ENCODE data around the gene CDH15. TPM values are rescaled to one million over a fixed set of nuclear protein-coding genes. Genes with fewer than 3 reads are reported as not detected.

CDH15 gene
- total RNA-seq, 1 experiment from 2014 or later, result not detected

GRCh38 chr16:89123001-89123830 lies 48.3 kb upstream of the CDH15 start:
- Histone ChIP-seq H3K4me3 (ENCODE audit: low read depth, low read length) (no peak overlapping the region), H3K4me1 (no peaks in the 10 kb centered on the region), H3K27me3 (replicated peaks; ENCODE audit: control insufficient read depth, insufficient read depth, low read length) (no peaks in the 10 kb centered on the region), H3K36me3 (ENCODE audit: control insufficient read depth, insufficient read depth, low read length) (peaks cover 5% of the 10 kb centered on the region), H3K9me3 (no peaks in the 10 kb centered on the region)
- no peak overlapping the region for H3K4me3 Mint-ChIP-seq (ENCODE audit: unreplicated experiment)
- POLR2A ChIA-PET, result no interaction called here
- no peaks in the 10 kb centered on the region for H3K27me3 Mint-ChIP-seq (ENCODE audit: insufficient read depth, unreplicated experiment)
- intact Hi-C loops (cut with micrococcal nuclease; ENCODE audit: unreplicated experiment), result no loop called here
- no TSS peak for BruUV-seq (replicated peaks)
- CTCF ChIA-PET, result no interaction called here
- H3K36me3 Mint-ChIP-seq (ENCODE audit: insufficient read depth, unreplicated experiment), result peaks cover 33% of the 10 kb centered on the region
- H3K4me1 Mint-ChIP-seq (ENCODE audit: low read depth, unreplicated experiment), result no peaks in the 10 kb centered on the region
- H3K27ac Mint-ChIP-seq (ENCODE audit: unreplicated experiment), result no peak overlapping the region
- no peak for DNase-seq
- no peak for TF ChIP-seq CTCF (IDR thresholded peaks at IDR 0.05; ENCODE audit: insufficient read depth in 1 of 2, low read depth in 1 of 2, low read length in 1 of 2, severe bottlenecking in 1 of 2, unreplicated experiment in 1 of 2)
- peaks cover 11% of the 10 kb centered on the region for H3K9me3 Mint-ChIP-seq (ENCODE audit: unreplicated experiment)

GRCh38 chr16:89123831-89124100 lies 47.8 kb upstream of the CDH15 start:
- Histone ChIP-seq H3K4me1 (no peaks in the 10 kb centered on the region), H3K9me3 (no peaks in the 10 kb centered on the region), H3K4me3 (ENCODE audit: low read depth, low read length) (no peak overlapping the region), H3K36me3 (ENCODE audit: control insufficient read depth, insufficient read depth, low read length) (peaks cover 4% of the 10 kb centered on the region), H3K27me3 (replicated peaks; ENCODE audit: control insufficient read depth, insufficient read depth, low read length) (no peaks in the 10 kb centered on the region)
- H3K36me3 Mint-ChIP-seq (ENCODE audit: insufficient read depth, unreplicated experiment), result peaks cover 29% of the 10 kb centered on the region
- POLR2A ChIA-PET, result no interaction called here
- TF ChIP-seq CTCF (IDR thresholded peaks at IDR 0.05; ENCODE audit: insufficient read depth in 1 of 2, low read depth in 1 of 2, low read length in 1 of 2, severe bottlenecking in 1 of 2, unreplicated experiment in 1 of 2), result no peak
- H3K27me3 Mint-ChIP-seq (ENCODE audit: insufficient read depth, unreplicated experiment), result no peaks in the 10 kb centered on the region
- H3K27ac Mint-ChIP-seq (ENCODE audit: unreplicated experiment), result no peak overlapping the region
- H3K4me3 Mint-ChIP-seq (ENCODE audit: unreplicated experiment), result no peak overlapping the region
- no peaks in the 10 kb centered on the region for H3K4me1 Mint-ChIP-seq (ENCODE audit: low read depth, unreplicated experiment)
- peaks cover 12% of the 10 kb centered on the region for H3K9me3 Mint-ChIP-seq (ENCODE audit: unreplicated experiment)
- BruUV-seq (replicated peaks), result no TSS peak
- DNase-seq, result no peak
- intact Hi-C loops (cut with micrococcal nuclease; ENCODE audit: unreplicated experiment), result no loop called here
- CTCF ChIA-PET, result no interaction called here

GRCh38 chr16:89129378-89129777 lies 42.2 kb upstream of the CDH15 start:
- no peaks in the 10 kb centered on the region for H3K9me3 ChIP-seq
- no peaks in the 10 kb centered on the region for H3K36me3 ChIP-seq (ENCODE audit: control insufficient read depth, insufficient read depth, low read length)
- DNase-seq, result no peak
- no peak overlapping the region for H3K4me3 Mint-ChIP-seq (ENCODE audit: unreplicated experiment)
- no TSS peak for BruUV-seq (replicated peaks)
- no peaks in the 10 kb centered on the region for H3K4me1 ChIP-seq
- H3K4me3 ChIP-seq (ENCODE audit: low read depth, low read length), result no peak overlapping the region
- no peak overlapping the region for H3K27ac Mint-ChIP-seq (ENCODE audit: unreplicated experiment)
- H3K27me3 ChIP-seq (replicated peaks; ENCODE audit: control insufficient read depth, insufficient read depth, low read length), result no peaks in the 10 kb centered on the region
- no peaks in the 10 kb centered on the region for H3K4me1 Mint-ChIP-seq (ENCODE audit: low read depth, unreplicated experiment)
- H3K36me3 Mint-ChIP-seq (ENCODE audit: insufficient read depth, unreplicated experiment), result peaks cover 14% of the 10 kb centered on the region
- no peaks in the 10 kb centered on the region for H3K27me3 Mint-ChIP-seq (ENCODE audit: insufficient read depth, unreplicated experiment)
- no peak for TF ChIP-seq CTCF (IDR thresholded peaks at IDR 0.05; ENCODE audit: insufficient read depth in 1 of 2, low read depth in 1 of 2, low read length in 1 of 2, severe bottlenecking in 1 of 2, unreplicated experiment in 1 of 2)
- ChIA-PET CTCF (no interaction called here), POLR2A (no interaction called here)
- peaks cover 33% of the 10 kb centered on the region for H3K9me3 Mint-ChIP-seq (ENCODE audit: unreplicated experiment)
- intact Hi-C loops (cut with micrococcal nuclease; ENCODE audit: unreplicated experiment), result no loop called here
